Cortex of kidney (tissue), 1 donor: ENCODE results near the gene CHST6.
"Not testable (repeated sequence)": the region's sequence is repeated elsewhere in the genome, so short reads cannot be mapped to it uniquely, and the experiment has no call there.

Experiments used
- DNase-seq: peaks from one replicate; lab custom pipeline; 2025; lab: John Stamatoyannopoulos, UW

The CHST6 gene

DNA sequence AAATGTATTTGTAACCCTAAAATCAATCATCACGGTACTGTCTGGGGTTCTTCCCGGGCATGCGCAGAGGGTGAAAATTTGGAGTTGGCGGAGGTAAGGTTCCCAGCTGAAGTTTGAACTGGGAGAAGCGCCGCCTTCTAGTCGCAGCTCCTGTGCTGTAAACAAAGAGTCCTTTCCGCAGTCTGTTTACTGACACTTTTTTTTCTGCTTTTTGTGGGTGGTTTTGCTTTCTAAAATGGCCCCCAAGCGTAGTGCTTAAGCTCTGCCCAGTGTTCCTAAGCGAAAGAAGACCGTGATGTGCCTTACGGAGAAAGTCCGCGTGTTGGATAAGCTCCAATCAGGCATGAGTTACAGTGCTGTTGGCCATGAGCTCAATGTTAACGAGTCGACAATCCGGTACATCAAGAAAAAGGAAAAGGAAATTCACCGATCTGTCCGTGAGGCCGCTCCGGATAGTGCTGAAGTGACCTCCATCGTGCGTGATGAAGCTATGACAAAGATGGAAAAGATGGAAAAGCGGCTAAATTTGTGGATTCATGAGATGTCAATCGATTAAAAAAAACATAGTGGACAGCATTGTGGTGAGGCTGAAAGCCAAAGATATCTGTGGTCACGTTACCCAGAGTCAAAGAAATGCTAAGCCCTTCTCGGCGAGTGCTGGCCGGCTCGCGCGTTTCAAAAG lies 61.4 kb downstream of the CHST6 start:
- no peak for DNase-seq

DNA sequence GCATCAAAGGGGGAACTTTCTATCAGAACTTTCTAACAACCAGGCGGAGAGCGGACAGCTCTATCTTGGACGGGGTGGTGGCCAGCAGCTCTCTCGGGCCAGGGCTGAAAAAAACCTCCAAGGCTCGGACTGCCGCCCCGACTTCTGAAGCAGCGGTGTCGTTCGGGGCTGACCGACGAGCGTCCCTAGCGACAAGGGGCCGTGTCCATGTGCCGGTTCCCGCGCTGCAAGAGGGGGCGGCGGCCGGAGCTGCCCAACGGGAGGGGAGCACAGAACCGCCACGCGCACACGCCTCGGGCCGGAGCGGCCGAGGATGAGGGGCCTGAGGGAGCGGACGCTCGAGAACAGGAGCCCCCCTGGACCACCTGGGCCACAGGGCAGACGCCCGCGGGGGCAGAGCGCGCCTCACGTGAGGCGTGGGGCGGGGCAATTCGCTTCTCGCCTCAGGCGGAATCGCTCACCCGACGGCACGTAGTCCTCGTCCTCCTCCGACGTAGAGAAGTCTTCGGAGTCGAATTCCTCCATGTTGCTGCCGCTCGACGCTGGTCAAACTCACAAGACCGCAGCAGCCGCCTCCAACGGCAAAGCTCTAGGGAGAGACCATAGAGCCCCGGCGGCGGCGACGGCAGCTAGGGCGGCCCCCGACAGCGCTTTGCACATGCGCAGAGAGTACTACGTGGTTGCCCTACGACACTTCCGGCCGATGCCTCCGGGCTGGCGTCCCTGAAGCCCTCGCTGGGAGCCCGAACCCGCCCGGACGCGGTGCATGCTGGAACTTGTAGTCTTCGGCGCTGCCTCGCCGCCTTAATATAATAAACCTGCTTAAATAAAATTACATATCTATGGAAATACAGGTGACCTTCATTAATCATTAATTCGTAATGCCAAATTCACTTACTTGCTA lies 62.2 kb downstream of the CHST6 start, which contains the start of gene CFDP1:
Gene CFDP1 (minus strand): TSS at position 676 of the 904 bp plus-strand sequence. CDS start 151 bp downstream, at position 525.
- peak; percentile 75 for DNase-seq

DNA sequence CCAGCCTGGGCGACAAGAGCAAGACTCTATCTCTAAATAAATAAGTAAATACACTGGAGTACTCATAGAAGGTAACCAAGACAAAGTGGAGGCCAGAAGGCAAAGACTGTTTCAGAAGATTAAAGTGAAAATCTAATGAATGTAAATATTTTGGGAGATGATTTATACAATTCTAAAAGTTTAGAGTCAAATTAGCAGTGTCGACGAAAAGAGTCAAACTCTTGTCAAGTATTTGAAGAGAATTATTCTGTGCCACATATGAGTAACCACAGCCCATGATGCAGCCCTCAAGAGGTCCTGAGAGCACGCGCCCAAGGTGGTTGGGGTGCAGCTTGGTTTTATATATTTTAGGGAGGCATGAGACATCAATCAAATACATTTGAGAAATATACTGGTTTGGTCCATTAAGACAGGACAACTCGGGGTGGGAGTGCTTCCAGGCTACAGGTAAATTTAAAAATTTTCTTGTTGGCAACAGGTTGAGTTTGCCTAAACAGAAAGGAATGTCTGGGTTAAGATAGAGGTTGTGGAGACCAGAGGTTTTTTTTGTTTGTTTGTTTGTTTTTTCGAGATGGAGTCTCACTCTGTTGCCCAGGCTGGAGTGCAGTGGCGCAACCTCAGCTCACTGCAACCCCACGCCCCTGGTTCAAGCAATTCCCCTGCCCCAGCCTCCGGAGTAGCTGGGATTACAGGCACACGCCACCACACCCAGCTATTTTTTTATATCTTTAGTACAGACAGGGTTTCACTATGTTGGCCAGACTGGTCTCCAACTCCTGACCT lies 65.4 kb downstream of the CHST6 start:
- no peak for DNase-seq

DNA sequence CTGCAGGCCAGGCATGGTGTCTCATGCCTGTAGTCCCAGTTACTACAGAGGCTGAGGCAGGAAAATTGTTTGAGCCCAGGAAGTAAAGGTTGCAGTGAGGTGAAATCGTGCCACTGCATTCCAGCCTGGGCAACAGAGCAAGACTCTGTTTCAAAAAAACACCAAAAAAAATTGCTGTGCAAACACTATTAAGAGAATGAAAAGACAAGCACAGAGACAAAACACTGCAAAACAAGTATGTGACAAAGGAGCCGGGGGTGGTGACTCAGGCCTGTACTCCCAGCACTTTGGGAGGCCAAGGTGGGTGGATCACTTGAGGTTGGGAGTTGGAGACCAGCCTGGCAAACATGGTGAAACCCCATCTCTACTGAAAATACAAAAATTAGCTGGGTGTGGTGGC lies 68.7 kb downstream of the CHST6 start:
- DNase-seq = not testable (repeated sequence)

DNA sequence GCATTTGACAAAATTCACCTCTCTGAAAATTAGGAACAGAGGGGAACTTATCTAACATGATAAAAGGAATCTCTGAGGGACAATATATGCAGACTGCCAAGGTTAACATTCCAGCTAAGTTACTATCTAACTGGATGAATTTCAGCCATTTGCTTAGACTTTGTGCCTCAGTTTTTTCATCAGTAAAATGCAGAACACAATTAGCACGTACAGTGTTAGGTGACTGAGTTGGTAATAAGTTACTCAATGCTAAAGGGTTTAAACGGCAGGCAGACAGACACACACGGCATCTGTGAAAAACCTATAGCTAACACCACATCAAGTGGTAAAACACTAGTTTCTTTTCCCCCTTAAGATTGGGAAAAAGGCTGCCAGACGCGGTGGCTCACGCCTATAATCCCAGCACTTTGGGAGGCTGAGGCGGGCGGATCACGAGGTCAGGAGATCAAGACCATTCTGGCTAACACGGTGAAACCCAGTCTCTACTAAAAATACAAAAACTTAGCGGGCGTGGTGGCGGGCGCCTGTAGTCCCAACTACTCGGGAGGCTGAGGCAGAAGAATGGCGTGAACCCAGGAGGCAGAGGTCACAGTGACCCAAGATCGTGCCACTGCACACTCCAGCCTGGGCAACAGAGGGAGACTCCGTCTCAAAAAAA lies 71.0 kb downstream of the CHST6 start:
- not testable (repeated sequence) for DNase-seq

DNA sequence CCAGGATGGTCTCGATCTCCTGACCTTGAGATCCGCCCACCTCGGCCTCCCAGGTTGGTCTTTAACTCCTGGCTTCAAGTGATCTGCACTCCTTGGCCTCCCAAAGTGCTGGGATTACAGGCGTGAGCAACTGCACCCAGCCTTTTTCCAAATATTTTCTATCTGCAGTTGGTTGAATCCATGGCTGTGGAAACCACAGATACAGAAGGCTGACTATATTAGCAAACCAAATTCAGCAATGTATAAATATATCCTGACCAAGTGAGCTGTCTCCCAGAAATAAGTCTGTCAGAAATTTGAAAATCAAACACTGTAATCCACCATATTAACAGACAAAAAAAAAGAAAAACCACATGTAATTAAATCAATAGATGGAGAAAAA lies 71.5 kb downstream of the CHST6 start:
- DNase-seq = no peak
